Right atrium auricular region (tissue), 2 donors: ENCODE data around the gene LRP1B. TPM values are rescaled to one million over a fixed set of nuclear protein-coding genes. Genes with fewer than 3 reads are reported as not detected.

ENCODE experiments used
- DNase-seq: peaks from one replicate; pipeline ENCODE4 v3.0.0-alpha.2; 2019; ENCODE audit warnings: low spot score
- H3K27ac ChIP-seq, 2 donors: fragments of 200-600 bp; sonication (generic); 1 replicate in 1 of 2; 2 replicates in 1 of 2; pipeline ENCODE4 v1.5.1; 2016 to 2019
- H3K27me3 ChIP-seq, 2 donors: fragments of 200-600 bp; sonication (generic); one replicate each; pipeline versions ENCODE4 v1.5.1 to v1.6.0; 2017 to 2019
- H3K36me3 ChIP-seq: fragments of 200-600 bp; sonication (generic); one replicate; pipeline ENCODE4 v1.5.1; 2016
- H3K4me1 ChIP-seq, 2 donors: fragments of 200-600 bp; sonication (generic); one replicate each; pipeline versions ENCODE4 v1.5.1 to v1.6.0; 2017 to 2019
- H3K4me3 ChIP-seq, 2 donors: fragments of 200-600 bp; sonication (generic); 1 replicate in 1 of 2; 2 replicates in 1 of 2; pipeline ENCODE4 v1.5.1; 2017 to 2019; ENCODE audit warnings: mild to moderate bottlenecking in 1 of 2, moderate library complexity in 1 of 2
- H3K9me3 ChIP-seq, 2 donors: fragments of 200-600 bp; sonication (generic); one replicate each; pipeline ENCODE4 v1.5.1; 2019
- total RNA-seq, 2 donors: library from RNA; depleted of rRNA; stranded (reverse); fragments of >200 nt; gene quantifications; one replicate each; pipeline ENCODE4 v1.1.0, GENCODE V29; 2016
- TF ChIP-seq, protein P1 (sequence below), 2 donors: fragments of 200-600 bp; sonication (generic); IDR thresholded peaks; one replicate each; pipeline ENCODE4 v1.5.1; 2019; ENCODE audit warnings: antibody characterized with exemption in 2 of 2

Gene LRP1B
- total RNA-seq, 2 donors from 2014 or later, result 0.44 to 0.47 TPM

- H3K4me1 ChIP-seq, result no peaks in the 10 kb centered on the region
- H3K9me3 ChIP-seq, result no peaks in the 10 kb centered on the region
- no peaks in the 10 kb centered on the region for H3K36me3 ChIP-seq
- DNase-seq, result no peak
- H3K27ac ChIP-seq, result peak overlapping the region in 1 of 2 donors; percentile 2
- TF ChIP-seq, protein P1, sequence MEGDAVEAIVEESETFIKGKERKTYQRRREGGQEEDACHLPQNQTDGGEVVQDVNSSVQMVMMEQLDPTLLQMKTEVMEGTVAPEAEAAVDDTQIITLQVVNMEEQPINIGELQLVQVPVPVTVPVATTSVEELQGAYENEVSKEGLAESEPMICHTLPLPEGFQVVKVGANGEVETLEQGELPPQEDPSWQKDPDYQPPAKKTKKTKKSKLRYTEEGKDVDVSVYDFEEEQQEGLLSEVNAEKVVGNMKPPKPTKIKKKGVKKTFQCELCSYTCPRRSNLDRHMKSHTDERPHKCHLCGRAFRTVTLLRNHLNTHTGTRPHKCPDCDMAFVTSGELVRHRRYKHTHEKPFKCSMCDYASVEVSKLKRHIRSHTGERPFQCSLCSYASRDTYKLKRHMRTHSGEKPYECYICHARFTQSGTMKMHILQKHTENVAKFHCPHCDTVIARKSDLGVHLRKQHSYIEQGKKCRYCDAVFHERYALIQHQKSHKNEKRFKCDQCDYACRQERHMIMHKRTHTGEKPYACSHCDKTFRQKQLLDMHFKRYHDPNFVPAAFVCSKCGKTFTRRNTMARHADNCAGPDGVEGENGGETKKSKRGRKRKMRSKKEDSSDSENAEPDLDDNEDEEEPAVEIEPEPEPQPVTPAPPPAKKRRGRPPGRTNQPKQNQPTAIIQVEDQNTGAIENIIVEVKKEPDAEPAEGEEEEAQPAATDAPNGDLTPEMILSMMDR (IDR thresholded peaks at IDR 0.05), result no peak
- H3K27me3 ChIP-seq, result no peaks in the 10 kb centered on the region
- H3K4me3 ChIP-seq, result no peak overlapping the region
Measured at GRCh38 chr2:140247451-140248195, 1883.2 kb downstream of the LRP1B start.

DNA sequence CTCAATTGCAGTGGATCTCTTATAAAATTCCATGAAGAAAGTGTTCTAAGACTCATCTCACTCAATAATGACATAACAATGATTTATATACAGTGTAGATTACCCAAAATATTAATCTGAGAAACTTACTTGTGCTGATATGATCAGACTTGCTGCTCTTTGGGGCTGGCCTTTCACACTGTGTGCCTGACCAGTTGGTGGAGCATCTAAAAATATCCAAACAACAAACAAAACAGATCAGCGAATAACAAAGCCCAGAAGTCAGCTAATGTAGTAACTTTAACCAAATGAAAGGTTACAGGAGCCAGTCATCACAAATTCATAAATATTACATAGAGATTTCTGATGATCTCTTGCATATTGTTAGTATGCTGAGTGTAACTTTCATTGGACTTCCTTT lies 1883.9 kb downstream of the LRP1B start:
- no peaks in the 10 kb centered on the region for H3K4me1 ChIP-seq
- no peak overlapping the region for H3K4me3 ChIP-seq
- TF ChIP-seq, protein P1 (IDR thresholded peaks at IDR 0.05), result no peak
- no peaks in the 10 kb centered on the region for H3K27me3 ChIP-seq
- no peaks in the 10 kb centered on the region for H3K36me3 ChIP-seq
- no peak for DNase-seq
- H3K9me3 ChIP-seq, result no peaks in the 10 kb centered on the region
- peak overlapping the region in 1 of 2 donors; percentile 2 for H3K27ac ChIP-seq

GRCh38 chr2:140246058-140246457 lies 1884.8 kb downstream of the LRP1B start:
- Histone ChIP-seq H3K4me1 (no peaks in the 10 kb centered on the region), H3K27me3 (no peaks in the 10 kb centered on the region), H3K36me3 (no peaks in the 10 kb centered on the region), H3K27ac (no peak overlapping the region), H3K9me3 (no peaks in the 10 kb centered on the region), H3K4me3 (no peak overlapping the region)
- DNase-seq, result no peak
- TF ChIP-seq, protein P1 (IDR thresholded peaks at IDR 0.05), result no peak

GRCh38 chr2:140242889-140243288 lies 1887.9 kb downstream of the LRP1B start:
- H3K4me3 ChIP-seq, result no peak overlapping the region
- TF ChIP-seq, protein P1 (IDR thresholded peaks at IDR 0.05), result no peak
- H3K4me1 ChIP-seq, result no peaks in the 10 kb centered on the region
- no peaks in the 10 kb centered on the region for H3K9me3 ChIP-seq
- no peaks in the 10 kb centered on the region for H3K27me3 ChIP-seq
- no peak for DNase-seq
- H3K27ac ChIP-seq, result no peak overlapping the region
- H3K36me3 ChIP-seq, result no peaks in the 10 kb centered on the region

DNA sequence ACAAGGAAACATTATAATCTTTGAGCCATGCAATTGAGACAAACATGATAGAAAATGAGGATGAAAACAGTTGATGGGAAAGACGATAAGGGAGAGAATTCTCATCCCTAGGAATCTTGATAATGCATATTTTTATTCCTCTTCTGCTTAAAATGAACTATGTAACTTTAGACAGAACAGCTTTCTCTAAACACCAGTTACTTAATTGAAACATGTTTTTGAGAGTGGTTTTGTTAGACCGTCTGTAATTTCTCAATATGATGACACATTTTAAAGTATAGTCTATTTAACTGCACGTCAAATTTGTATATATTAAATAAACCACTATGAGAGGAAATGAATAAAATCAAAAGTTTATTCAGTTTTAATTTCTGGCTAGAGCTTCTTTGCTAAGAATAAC lies 1896.7 kb downstream of the LRP1B start:
- Histone ChIP-seq H3K36me3 (no peaks in the 10 kb centered on the region), H3K27me3 (no peaks in the 10 kb centered on the region), H3K9me3 (no peaks in the 10 kb centered on the region), H3K4me1 (no peaks in the 10 kb centered on the region), H3K4me3 (no peak overlapping the region), H3K27ac (no peak overlapping the region)
- TF ChIP-seq, protein P1 (IDR thresholded peaks at IDR 0.05), result no peak
- no peak for DNase-seq

DNA sequence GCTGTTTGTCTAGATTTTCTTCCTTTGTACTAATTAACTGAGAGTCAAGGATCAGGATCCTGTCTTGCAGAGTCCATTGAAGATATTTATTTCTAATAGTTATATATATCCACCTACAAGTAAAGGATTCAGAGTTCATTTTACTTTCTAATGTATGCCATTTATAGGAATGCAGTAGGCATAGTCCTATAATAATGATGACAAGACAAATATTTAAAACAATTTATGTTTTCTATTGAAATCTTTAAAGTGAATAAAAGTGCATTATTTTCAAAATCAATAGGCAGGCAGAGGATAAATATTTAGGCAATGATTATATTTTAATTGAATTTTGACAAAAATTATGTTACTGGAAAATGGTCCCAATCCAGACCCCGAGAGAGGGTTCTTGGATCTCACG lies 1919.9 kb downstream of the LRP1B start:
- H3K27ac ChIP-seq, result no peak overlapping the region
- no peaks in the 10 kb centered on the region for H3K27me3 ChIP-seq
- DNase-seq, result no peak
- no peak overlapping the region for H3K4me3 ChIP-seq
- TF ChIP-seq, protein P1 (IDR thresholded peaks at IDR 0.05), result no peak
- no peaks in the 10 kb centered on the region for H3K36me3 ChIP-seq
- H3K9me3 ChIP-seq, result no peaks in the 10 kb centered on the region
- no peaks in the 10 kb centered on the region for H3K4me1 ChIP-seq
